SJSA1 (cell line): ENCODE data around the gene PGF. TPM values are rescaled to one million over a fixed set of nuclear protein-coding genes. Genes with fewer than 3 reads are reported as not detected.

ENCODE experiments used
- DNase-seq, 2 experiments: peaks; one replicate each; pipeline ENCODE4 v3.0.0-alpha.2; 2015 to 2020; ENCODE audit warnings: low spot score in 2 of 2, low read depth in 1 of 2
- H3K27ac ChIP-seq: fragments of 250-450 bp; sonication (Bioruptor Pico); 2 replicates; pipeline ENCODE4 v1.5.1; 2020; ENCODE audit warnings: mild to moderate bottlenecking, moderate library complexity
- H3K27me3 ChIP-seq: fragments of 250-450 bp; sonication (Bioruptor Pico); replicated peaks from 2 replicates; pipeline ENCODE4 v1.5.1; 2020; ENCODE audit warnings: mild to moderate bottlenecking, moderate library complexity
- H3K36me3 ChIP-seq: fragments of 250-450 bp; sonication (Bioruptor Pico); 2 replicates; pipeline ENCODE4 v1.5.1; 2020; ENCODE audit warnings: mild to moderate bottlenecking
- H3K4me1 ChIP-seq: fragments of 250-450 bp; sonication (Bioruptor Pico); replicated peaks from 2 replicates; pipeline ENCODE4 v1.6.1; 2021; ENCODE audit warnings: mild to moderate bottlenecking
- H3K4me3 ChIP-seq: fragments of 250-450 bp; sonication (Bioruptor Pico); 2 replicates; pipeline ENCODE4 v1.5.1; 2020; ENCODE audit warnings: mild to moderate bottlenecking
- H3K9me3 ChIP-seq: fragments of 250-450 bp; sonication (Bioruptor Pico); replicated peaks from 2 replicates; pipeline ENCODE4 v1.5.1; 2020; ENCODE audit warnings: mild to moderate bottlenecking
- total RNA-seq: library from RNA; depleted of rRNA; stranded (reverse); fragments of >200 nt; shearing (Covaris generic); gene quantifications from 2 replicates; pipeline ENCODE4 v1.2.3, GENCODE V29; 2014

PGF gene
- total RNA-seq, 1 experiment from 2014 or later: 0.79 TPM

DNA sequence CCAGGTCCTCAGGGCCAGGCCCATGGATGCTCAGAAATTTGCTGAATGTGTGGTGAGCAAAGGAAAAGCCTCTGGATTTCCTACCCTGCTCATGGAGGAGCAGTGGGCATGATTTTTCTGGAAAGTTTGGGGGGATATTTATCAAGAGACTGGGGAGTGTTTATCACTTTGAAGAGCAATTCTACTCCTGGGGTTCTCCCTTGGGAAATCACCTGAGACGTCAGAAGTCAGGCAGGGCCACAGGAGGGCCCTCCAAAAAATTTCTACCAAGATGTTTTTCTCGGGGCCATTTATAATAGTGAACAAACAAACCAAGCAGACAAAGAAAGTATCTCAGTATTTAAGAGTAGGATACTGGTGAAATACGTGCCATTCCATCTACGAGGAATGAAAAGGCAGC is 27.3 kb upstream of the PGF start:
- no peak for DNase-seq
- Histone ChIP-seq H3K4me3 (no peak overlapping the region), H3K36me3 (no peaks in the 10 kb centered on the region), H3K27ac (no peak overlapping the region), H3K27me3 (no peaks in the 10 kb centered on the region), H3K9me3 (no peaks in the 10 kb centered on the region), H3K4me1 (peaks cover 12% of the 10 kb centered on the region)

- H3K36me3 ChIP-seq: no peaks in the 10 kb centered on the region
- no peaks in the 10 kb centered on the region for H3K27me3 ChIP-seq
- H3K4me3 ChIP-seq: no peak overlapping the region
- H3K27ac ChIP-seq: no peak overlapping the region
- H3K4me1 ChIP-seq: peaks cover 12% of the 10 kb centered on the region
- no peaks in the 10 kb centered on the region for H3K9me3 ChIP-seq
- DNase-seq: no peak
Observed at GRCh38 chr14:74981833-74982232, 26.4 kb upstream of the PGF start.

DNA sequence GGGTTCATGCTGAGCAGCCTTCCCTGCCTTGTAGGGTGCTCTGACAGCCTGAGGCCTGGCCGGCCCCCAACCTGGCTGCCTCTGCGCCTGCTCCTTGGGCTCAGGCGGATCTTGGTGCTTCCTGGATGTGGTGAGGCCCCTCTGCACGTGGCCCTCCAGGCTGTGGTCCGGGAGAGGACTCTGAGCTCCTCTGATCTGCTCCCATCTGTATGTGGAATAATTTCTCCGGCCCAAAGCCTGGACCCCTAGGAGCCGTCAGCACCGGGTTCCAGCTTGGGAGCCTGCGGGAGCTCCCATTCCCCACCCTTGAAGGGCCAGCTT is 26.0 kb upstream of the PGF start:
- Histone ChIP-seq H3K27me3 (no peaks in the 10 kb centered on the region), H3K27ac (no peak overlapping the region), H3K4me1 (peaks cover 12% of the 10 kb centered on the region), H3K4me3 (no peak overlapping the region), H3K9me3 (no peaks in the 10 kb centered on the region), H3K36me3 (no peaks in the 10 kb centered on the region)
- DNase-seq: no peak

DNA sequence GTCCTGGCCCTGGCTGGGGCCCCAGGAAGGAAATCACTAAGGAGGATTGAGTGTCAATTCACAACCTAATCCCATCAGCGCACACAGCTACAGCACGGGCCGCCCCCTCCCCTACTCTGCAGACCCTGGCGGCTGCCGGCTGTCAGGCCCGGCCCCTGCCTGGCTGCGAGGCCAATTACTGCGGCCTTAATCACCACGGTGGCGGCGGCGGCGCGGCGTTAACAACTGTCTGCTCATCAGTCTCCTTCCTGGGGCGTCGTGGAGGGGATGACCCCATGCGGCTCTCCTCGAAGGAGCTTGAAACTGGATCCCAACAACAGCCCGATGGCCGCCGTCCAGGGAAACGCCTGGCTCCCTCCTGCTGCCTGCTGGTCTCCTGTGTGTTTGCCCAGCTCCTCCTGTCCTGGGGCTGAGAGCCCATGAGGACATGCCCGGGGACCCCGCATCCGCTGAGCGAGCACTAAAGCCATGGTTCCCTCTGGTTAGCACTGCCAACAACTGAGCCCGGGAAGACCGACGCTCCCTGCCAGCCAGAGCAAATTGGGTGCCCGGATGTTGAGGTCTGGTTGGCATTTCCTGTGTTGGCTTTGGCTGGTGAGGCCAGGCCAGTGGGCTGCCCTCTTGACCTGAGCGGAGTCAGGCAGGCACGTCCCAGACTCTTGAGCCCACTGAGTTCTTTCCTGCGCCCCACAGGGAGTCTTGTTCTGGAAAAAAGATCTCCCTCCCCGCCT is 25.5 kb upstream of the PGF start:
- H3K4me1 ChIP-seq: peaks cover 12% of the 10 kb centered on the region
- H3K9me3 ChIP-seq: no peaks in the 10 kb centered on the region
- no peak overlapping the region for H3K27ac ChIP-seq
- DNase-seq: peak in 1 of 2 experiments; percentile 6
- no peaks in the 10 kb centered on the region for H3K27me3 ChIP-seq
- no peaks in the 10 kb centered on the region for H3K36me3 ChIP-seq
- no peak overlapping the region for H3K4me3 ChIP-seq

DNA sequence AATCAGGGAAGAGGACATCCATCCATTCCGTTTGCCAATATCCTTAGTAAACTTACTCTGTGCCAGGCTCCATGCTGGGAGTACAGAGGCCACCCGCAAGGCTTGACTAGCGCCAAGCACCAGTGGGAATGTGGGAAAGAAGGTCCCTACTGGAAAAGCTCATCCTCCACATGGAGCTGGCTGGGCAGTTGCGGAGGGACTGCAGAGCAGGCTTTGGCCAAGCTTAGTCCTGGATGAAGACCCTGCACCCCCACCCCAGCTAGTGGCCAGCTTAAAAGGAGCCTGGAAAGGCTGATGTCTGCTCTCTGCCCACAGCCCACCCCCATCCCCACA is 25.0 kb upstream of the PGF start:
- no peaks in the 10 kb centered on the region for H3K9me3 ChIP-seq
- DNase-seq: no peak
- H3K36me3 ChIP-seq: no peaks in the 10 kb centered on the region
- no peaks in the 10 kb centered on the region for H3K27me3 ChIP-seq
- H3K4me3 ChIP-seq: no peak overlapping the region
- peaks cover 12% of the 10 kb centered on the region for H3K4me1 ChIP-seq
- H3K27ac ChIP-seq: no peak overlapping the region

GRCh38 chr14:74979442-74980397 is 24.3 kb upstream of the PGF start:
- no peaks in the 10 kb centered on the region for H3K27me3 ChIP-seq
- DNase-seq: no peak
- H3K27ac ChIP-seq: no peak overlapping the region
- no peaks in the 10 kb centered on the region for H3K9me3 ChIP-seq
- peaks cover 12% of the 10 kb centered on the region for H3K4me1 ChIP-seq
- H3K36me3 ChIP-seq: no peaks in the 10 kb centered on the region
- H3K4me3 ChIP-seq: no peak overlapping the region

DNA sequence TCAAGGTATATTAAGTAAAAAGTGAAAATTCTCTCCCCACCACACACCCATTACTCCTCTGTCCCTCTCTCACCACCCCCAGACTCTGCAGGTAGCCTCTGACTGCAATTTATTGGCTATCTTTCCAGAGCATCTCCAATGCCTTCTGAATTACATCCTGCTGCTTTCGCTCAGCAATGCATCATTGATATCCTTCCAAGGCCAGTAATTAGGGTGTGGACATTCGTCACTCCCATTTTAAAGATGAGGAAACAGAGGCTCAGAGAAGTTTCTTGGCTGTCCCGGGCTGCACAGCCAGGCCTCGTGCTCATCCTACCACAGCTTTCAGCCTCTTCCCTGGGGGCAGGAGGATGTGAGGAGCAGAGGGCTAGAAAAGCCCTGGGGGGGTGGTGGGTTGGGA is 23.6 kb upstream of the PGF start:
- no peak overlapping the region for H3K4me3 ChIP-seq
- H3K4me1 ChIP-seq: peaks cover 12% of the 10 kb centered on the region
- no peaks in the 10 kb centered on the region for H3K9me3 ChIP-seq
- H3K36me3 ChIP-seq: no peaks in the 10 kb centered on the region
- no peak overlapping the region for H3K27ac ChIP-seq
- H3K27me3 ChIP-seq: no peaks in the 10 kb centered on the region
- no peak for DNase-seq

- no peak for DNase-seq
Observed at GRCh38 chr14:74978416-74978947, 23.1 kb upstream of the PGF start.

DNA sequence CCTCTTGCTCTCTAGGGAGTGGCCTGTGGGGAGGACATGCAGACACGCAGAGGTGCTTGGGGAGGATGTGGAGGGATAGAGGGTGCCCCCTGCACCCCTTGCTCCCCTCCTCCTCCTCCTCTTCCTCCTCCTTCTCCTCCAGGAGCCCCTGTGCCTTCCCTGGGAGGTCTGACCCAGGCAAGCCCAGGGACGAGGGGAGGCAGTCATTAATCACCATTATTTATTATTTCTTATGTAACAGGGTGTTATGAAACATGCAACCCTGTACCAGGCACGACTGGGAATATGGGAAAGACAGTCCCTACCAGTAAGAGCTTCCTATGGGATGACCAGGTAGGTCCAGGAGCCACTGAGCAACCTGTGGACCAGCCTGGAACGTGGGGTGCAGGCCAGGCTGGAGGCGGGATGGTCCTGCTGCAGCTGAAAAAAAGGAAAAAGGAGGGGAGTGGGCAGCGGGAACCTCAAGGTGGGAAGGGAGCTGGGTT is 22.5 kb upstream of the PGF start:
- Histone ChIP-seq H3K27ac (no peak overlapping the region), H3K4me3 (no peak overlapping the region), H3K9me3 (no peaks in the 10 kb centered on the region), H3K36me3 (no peaks in the 10 kb centered on the region), H3K27me3 (no peaks in the 10 kb centered on the region), H3K4me1 (peaks cover 17% of the 10 kb centered on the region)
- DNase-seq: no peak

More at GRCh38 chr14:74978416-74978947, 23.1 kb upstream of the PGF start:
- no peaks in the 10 kb centered on the region for H3K9me3 ChIP-seq
- no peaks in the 10 kb centered on the region for H3K36me3 ChIP-seq
- H3K4me1 ChIP-seq: peaks cover 12% of the 10 kb centered on the region
- no peak overlapping the region for H3K4me3 ChIP-seq
- no peak overlapping the region for H3K27ac ChIP-seq
- no peaks in the 10 kb centered on the region for H3K27me3 ChIP-seq

DNA sequence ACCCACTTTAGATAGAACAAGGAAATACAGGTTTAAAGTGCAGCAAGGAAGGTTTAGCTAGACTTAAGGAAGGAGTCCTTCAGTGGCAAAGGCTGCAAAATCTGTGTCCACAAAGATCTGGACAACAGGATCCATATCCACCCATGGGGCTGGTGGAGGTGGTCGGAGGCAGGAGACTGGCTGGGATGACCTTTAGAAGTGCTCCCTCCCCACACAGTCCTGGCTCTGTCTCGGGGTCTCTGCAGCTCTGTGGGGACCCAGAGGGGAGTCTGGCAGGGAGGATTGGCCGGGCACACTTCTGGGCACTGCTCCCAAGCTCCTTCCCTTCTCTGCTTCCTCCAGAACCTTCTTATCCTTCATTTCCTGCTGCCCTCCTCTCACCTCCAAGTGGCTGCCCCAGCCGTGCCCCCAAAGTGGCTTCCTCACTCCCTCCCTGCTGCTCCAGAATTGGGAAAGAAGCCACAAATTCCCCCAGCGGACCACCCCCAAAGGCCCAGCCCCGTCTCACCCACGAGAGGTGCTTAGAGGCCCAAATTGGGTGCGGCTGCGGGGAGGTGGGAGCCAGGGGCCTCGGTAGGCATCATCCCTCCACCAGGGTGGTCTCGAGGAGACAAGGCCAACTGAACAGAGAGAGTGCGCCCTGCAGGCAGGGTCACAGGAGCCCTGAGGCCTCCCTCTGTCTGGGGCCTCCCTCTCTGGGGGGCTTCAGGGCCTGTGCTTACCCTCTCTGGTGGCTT is 21.9 kb upstream of the PGF start:
- no peaks in the 10 kb centered on the region for H3K27me3 ChIP-seq

GRCh38 chr14:74976264-74977113 is 21.1 kb upstream of the PGF start:
- peaks cover 16% of the 10 kb centered on the region for H3K4me1 ChIP-seq
- no peak overlapping the region for H3K27ac ChIP-seq
- H3K36me3 ChIP-seq: no peaks in the 10 kb centered on the region
- H3K4me3 ChIP-seq: no peak overlapping the region
- no peaks in the 10 kb centered on the region for H3K9me3 ChIP-seq
- no peak for DNase-seq
- no peaks in the 10 kb centered on the region for H3K27me3 ChIP-seq

More for the DNA sequence above, 21.9 kb upstream of the PGF start:
- Histone ChIP-seq H3K36me3 (no peaks in the 10 kb centered on the region), H3K27ac (no peak overlapping the region), H3K4me3 (no peak overlapping the region), H3K9me3 (no peaks in the 10 kb centered on the region), H3K4me1 (peaks cover 17% of the 10 kb centered on the region)
- DNase-seq: no peak

DNA sequence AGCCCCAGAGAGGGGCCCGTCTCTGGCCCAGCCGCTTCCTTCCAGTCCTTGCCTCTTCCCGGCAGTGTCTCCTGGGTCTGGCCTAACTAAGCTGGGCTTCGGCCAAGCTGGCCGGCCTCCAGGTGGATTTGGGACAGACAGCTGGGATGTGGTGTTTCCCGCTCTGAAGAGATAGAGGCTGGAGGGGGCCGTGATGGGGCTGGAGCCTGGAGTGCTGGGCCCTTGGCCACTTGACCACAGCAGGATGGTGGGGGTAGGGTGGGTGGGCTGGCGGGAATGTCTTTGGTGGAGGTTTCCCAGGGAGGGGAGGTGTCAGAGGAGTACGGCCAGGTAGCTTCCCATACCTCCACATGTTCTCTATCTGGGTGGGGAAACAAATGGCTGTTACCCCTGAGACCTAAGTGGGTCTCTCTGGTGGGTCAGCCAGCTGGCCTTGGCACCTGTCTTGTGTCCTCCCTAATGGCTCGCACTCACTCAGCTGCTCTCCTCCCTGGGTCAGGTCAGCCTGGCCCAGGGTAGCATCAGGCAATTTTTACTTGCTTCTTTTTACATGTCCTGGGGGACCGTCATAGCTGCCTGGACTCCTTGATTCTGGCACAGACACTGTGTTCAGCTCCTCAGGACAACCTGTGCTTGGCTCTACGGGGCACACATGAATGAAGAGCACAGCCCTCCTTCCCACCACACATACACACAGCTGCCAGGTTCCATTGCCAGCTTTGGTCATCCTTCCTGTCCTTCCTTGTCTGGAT is 19.8 kb upstream of the PGF start:
- no peak overlapping the region for H3K4me3 ChIP-seq
- no peak overlapping the region for H3K27ac ChIP-seq
- H3K27me3 ChIP-seq: no peaks in the 10 kb centered on the region
- H3K9me3 ChIP-seq: no peaks in the 10 kb centered on the region
- H3K36me3 ChIP-seq: no peaks in the 10 kb centered on the region
- DNase-seq: no peak
- peaks cover 8% of the 10 kb centered on the region; the same call in 1 of the 2 replicates for H3K4me1 ChIP-seq
